K562 (cell line): ENCODE results near the gene MRGPRF.

Experiments
- CBX5 ChIP-seq: IDR thresholded peaks from 2 replicates; pipeline ENCODE4 v1.6.1; 2014; ENCODE audit warnings: low read depth, borderline replicate concordance
- CHD4 ChIP-seq: fragments of 200-600 bp; sonication (generic); IDR thresholded peaks from 3 replicates; pipeline ENCODE4 v1.6.1; 2012; ENCODE audit warnings: low read depth, mild to moderate bottlenecking, mixed read lengths, low read length, inconsistent platforms; ENCODE audit not compliant: insufficient read depth, insufficient replicate concordance, poor library complexity, severe bottlenecking
- ELF4 ChIP-seq: fragments of 450-650 bp; formaldehyde crosslinking; IDR thresholded peaks from 2 replicates; pipeline ENCODE4 v1.4.0; 2022; ENCODE audit warnings: missing genetic modification characterization
- ERF ChIP-seq: fragments of 450-650 bp; formaldehyde crosslinking; IDR thresholded peaks from 2 replicates; pipeline ENCODE4 v1.4.0; 2020; ENCODE audit warnings: mild to moderate bottlenecking, mixed read lengths
- FOXM1 ChIP-seq, 2 experiments: fragments of 450-650 bp in 1 of 2; sonication (generic) in 1 of 2; formaldehyde crosslinking in 1 of 2; IDR thresholded peaks; 2 replicates each; pipeline versions ENCODE4 v1.6.1 to v1.9.0; 2017 to 2022; ENCODE audit warnings: low read depth in 2 of 2, mild to moderate bottlenecking in 2 of 2, missing genetic modification reagents in 1 of 2, moderate library complexity in 1 of 2
- KLF16 ChIP-seq: IDR thresholded peaks from 2 replicates; pipeline ENCODE4 v1.6.1; 2016; ENCODE audit warnings: antibody characterized with exemption
- ZNF184 ChIP-seq: sonication (generic); formaldehyde crosslinking; IDR thresholded peaks from 2 replicates; pipeline ENCODE4 v1.5.0; 2020; ENCODE audit warnings: missing genetic modification reagents
- ZNF274 ChIP-seq: IDR thresholded peaks from 2 replicates; pipeline ENCODE4 v1.6.1; 2011; ENCODE audit warnings: low read depth, mild to moderate bottlenecking, low read length, moderate library complexity, borderline replicate concordance
- TF ChIP-seq, protein P1 (sequence below): sonication (generic); formaldehyde crosslinking; IDR thresholded peaks from 2 replicates; pipeline ENCODE4 v1.9.0; 2022; ENCODE audit warnings: mild to moderate bottlenecking, missing genetic modification reagents
- TF ChIP-seq, protein P2 (sequence below): fragments of 250-450 bp; sonication (Bioruptor Pico); IDR thresholded peaks from 2 replicates; pipeline ENCODE4 v1.8.0; 2022; ENCODE audit warnings: moderate library complexity, mild to moderate bottlenecking, inconsistent platforms

DNA sequence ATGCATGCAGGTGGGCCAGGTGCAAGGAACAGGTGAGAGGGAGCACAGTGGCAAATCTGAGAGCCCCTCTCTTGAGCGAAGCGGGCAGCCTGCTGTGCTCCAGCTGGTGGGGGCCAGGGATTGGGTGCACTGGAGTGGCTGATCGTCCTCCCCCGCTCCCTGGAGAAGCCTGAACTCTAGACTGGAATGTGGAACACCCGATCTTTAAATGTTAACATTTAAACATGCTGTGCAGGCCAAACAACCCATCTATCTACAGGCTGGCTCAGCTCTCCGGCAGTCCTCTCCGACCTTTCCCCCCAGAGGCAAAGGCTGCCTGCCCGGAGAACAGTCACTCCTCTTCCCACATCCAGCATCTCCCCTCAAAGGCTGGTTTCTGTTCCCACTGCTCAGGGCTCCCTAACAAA lies 5.1 kb downstream of the MRGPRF start:
- TF ChIP-seq CHD4, result no peak
- no peak for TF ChIP-seq CBX5
- no peak for TF ChIP-seq ZNF274
- TF ChIP-seq ELF4, result no peak
- TF ChIP-seq ZNF184 (CRISPR knock-in tag), result no peak
- TF ChIP-seq, protein P1, sequence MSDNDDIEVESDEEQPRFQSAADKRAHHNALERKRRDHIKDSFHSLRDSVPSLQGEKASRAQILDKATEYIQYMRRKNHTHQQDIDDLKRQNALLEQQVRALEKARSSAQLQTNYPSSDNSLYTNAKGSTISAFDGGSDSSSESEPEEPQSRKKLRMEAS, result no peak
- TF ChIP-seq ERF (CRISPR knock-in tag), result no peak
- no peak for TF ChIP-seq KLF16
- TF ChIP-seq, protein P2, sequence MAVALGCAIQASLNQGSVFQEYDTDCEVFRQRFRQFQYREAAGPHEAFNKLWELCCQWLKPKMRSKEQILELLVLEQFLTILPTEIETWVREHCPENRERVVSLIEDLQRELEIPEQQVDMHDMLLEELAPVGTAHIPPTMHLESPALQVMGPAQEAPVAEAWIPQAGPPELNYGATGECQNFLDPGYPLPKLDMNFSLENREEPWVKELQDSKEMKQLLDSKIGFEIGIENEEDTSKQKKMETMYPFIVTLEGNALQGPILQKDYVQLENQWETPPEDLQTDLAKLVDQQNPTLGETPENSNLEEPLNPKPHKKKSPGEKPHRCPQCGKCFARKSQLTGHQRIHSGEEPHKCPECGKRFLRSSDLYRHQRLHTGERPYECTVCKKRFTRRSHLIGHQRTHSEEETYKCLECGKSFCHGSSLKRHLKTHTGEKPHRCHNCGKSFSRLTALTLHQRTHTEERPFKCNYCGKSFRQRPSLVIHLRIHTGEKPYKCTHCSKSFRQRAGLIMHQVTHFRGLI (CRISPR knock-in tag), result no peak
- no peak for TF ChIP-seq FOXM1 (IDR thresholded peaks at IDR 0.05; ENCODE audit: low read depth)
- no peak for TF ChIP-seq FOXM1 (CRISPR knock-in tag; IDR thresholded peaks at IDR 0.05; ENCODE audit: low read depth)
